GM19395 (cell line): Measurements from ENCODE around the gene ANAPC13.

Experiments
- ATAC-seq: cut with Tn5 transposase; IDR thresholded peaks from one replicate; pipeline ENCODE4 v1.9.1; 2021; ENCODE audit warnings: mild to moderate bottlenecking, moderate library complexity; ENCODE audit not compliant: unreplicated experiment

Gene ANAPC13

DNA sequence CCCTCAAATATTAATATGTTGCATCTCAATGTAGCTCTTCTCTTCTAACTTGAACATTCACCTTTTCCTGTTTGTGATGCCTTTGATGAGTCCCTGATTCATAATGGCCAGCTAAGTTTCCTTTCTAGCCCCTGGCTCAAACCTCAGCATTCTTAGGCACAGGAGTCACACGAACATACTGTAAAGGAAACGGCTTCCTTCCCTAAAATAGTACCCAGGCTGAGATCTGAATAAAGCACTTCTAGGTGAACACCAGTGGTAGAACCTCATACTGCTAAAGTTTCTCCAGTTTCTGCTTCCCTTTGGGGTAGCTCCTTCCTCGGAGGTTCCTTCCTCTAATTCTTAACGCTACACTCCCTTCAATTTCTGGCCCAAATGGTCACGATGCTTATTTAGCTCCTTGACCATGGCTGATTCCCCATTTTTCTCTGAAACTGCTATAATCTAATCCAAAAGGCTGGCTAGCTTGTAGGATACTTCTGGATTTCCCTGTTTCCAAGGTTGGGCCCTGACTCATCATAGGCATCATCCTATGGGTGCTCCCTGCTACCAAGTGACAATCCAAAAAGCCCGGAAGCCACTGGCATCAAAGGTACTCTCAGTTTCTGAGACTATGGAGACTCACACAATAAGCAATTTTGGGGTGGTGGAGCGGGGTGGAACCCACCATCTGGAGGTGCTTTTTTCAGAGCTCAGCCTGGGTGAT lies 2.4 kb downstream of the ANAPC13 start:
- ATAC-seq = no peak

DNA sequence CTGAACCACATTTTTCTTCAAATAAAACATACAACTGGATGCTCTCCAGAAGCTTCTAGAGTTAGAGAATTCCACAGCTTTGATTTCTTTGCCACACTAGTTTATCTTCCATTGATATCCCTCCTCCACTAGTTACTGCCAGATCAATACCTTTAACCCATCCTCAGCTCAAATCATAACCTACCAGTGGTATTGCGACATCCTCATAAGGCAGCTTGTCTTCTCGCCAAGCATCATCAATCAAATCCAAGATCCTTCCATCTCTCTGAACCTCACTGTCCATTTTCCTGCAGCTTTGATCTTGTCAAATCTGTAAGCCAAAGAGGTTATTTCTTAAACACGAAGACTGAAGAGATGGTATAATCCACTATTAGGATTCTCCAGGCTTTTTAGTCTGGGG lies 3.2 kb downstream of the ANAPC13 start:
- no peak for ATAC-seq

DNA sequence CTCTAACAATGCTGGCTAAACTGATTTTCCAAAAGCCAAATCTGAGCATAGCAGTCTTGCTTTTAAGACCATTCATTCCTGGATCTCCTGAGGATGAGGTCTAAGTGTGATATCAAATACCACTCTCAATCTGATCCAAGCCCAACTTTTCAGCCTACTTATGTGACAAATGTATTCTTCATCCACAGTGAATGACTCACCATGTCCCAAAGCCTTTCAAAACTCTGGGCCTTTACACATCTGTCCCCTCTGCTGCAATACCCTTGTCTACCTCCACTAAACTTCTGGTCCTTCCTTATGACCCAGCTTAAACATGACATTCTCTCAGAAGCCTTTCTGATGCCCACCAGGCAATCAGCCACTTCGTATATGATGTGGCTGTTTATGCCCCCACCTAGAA lies 4.6 kb downstream of the ANAPC13 start:
- no peak for ATAC-seq

DNA sequence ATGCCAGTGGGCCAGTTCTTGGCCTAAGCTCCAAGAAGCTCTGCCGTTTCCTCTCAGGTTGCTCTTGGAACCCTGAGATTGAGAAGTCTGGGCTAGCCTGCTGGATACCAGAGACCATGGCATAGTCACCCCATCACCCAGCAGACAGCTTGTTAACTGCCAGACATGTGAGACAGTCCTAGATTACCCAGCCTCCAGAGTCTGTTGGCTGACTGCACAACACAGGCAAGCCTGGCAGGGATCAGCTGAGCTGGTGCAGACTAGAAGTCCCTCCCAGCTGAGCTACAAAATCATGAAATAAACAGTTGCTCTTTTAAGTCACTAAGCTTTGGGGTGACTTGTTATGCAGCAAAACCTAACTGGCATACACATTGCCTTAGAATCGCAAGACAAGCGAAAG lies 5.2 kb downstream of the ANAPC13 start:
- no peak for ATAC-seq

DNA sequence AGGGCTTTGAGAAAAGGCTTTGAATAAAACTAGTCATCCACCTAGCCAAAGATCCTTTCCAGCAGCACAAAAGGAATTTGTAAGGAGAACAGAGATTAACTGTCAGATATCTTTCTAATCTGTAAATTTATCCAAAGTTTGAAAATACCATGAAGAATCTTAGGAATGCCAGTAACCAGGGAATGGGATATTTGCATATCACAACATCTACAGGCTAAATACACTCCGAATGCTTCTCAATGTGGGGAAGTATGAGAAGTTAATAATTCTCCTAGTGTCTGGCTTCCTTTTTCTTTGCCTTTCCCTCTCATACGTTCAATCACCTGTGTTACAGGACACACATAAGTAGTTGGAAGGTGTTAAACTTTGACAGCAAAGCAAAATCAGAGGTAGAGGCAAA lies 7.8 kb downstream of the ANAPC13 start:
- no peak for ATAC-seq

DNA sequence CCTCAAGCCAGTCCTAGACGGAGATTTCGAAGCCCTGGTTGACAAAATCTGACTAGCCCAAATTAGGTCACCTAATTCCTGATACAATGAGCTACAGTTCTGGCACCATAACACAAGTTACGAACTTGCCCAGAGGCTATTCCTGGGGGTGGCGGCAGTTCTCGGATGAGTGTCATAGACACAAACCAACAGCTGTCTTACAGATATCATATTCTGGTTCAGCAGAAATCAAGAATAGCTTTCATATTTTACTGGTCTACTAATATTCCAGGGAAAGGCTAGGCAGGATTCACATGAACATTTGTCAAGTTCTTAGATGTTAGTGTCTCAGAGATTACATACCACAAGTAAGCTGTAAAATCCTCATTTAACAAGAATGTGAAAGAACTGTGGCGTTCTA lies 8.8 kb downstream of the ANAPC13 start:
- ATAC-seq = no peak

DNA sequence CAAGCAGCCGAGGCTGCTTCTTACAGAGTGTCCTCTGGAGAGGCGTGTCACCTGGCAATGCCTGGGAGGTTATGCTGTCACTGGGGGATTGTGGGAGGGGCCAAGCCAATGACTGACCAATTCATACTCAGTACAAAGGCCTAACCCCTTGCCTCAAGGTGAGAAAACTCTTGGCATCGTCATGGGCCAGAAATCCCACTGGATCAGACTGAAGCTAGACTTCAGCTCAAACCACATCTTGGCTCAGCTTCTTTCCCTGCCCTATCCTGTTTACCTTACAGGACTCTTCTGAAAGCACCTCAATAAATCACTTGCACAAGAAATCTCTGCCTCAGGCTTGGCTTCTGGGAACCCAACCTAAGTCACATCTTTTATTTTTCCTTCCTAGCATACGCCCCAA lies 9.5 kb downstream of the ANAPC13 start:
- ATAC-seq = no peak

DNA sequence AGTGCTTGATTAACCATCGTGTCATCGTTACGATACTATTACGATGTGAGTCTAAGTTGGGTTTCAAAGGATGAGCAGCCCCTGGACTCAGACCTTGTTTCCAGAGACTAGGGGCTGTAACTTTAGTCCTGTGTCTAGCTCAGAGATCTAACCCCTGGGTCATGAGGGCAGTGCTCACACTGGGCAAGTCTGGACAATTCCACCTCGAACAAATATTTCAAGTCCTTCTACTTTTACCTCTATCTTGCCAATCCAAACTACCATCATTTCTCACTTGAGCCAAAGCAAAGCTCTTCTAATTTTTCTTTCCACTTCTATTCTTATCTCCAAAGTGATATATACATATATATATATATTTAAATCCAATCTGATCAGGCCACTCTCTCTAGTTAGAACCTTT lies 10.8 kb downstream of the ANAPC13 start:
- no peak for ATAC-seq

DNA sequence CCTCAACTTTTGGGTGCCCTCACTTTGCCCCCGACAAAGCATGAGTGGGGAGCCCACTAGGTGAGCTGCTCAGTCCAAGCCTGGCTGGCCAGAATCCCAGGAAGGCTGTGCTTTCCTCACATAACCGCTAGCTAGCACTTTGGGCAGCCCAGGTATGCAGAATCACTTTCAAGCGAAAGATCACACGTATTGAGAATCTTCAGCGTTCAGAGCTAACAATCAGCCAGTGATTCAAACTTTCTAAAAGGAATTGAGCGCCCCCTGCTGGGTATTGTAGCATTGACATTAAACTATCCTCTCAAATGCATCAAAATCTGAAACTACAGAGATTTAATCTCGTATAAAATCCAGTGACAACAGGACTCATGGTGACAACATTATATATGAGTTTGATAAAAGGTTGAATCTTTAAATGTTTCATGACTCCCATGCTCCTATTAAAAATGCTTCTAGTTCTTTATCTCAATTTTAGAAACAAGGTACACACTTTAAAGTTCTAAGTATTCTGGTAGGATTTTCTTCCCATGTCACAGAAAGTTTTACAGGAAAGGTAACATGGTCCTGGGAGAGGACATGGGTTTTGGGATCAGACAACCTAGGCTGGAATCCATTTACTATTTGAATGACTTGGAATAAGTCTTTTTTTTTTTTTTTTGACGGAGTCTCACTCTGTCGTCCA lies 11.8 kb downstream of the ANAPC13 start:
- ATAC-seq = no peak

DNA sequence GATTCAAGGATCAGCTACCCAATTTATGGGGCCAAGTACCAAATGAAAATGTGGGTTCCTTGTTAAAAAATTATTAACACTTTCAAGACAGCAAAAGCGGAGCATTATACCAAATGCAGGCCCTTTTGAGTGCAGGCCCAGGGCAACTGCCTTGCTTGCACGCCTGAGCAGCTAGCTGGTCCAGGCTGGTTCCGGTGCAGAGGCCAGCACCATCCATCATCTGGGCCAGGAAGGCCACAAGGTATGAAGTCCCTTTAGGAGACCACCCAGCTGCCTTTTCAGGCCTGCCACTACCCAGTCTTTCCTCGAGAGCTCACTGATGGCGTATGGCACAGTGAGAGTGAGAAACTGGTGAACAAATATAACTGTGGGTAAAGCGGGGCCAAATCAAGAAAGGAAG lies 13.0 kb downstream of the ANAPC13 start:
- no peak for ATAC-seq

DNA sequence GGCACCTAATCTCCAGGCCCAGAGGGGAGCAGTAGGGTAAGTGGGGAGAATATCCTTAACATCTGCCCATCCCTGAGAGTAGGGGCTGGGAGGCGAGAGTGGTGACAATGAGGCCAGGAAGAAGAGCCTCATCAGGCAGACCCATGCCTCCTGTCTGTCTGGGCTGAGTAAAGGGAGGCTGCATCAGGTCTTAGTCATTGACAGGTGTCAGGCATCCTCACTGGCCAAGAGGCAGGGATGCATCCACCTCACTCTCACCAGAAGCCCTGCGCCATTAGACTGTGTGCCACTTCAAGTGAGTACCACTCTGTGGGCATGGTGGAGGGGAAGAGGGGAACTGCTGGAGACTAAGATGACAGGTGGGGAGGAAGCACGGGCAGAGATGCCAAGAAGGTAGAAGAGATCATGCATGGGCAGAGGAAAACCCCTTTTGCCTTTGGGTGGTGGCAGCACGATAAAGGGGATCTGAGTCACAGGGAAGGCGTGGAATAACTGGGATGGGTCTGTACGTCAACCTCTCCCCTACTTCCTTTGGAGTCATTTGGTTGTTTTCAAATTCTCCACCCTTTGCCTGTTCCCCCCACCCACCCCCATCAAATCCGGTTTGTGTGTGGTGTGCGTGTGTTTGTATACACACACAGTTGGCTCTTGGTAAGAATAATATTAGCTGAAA lies 14.1 kb downstream of the ANAPC13 start:
- ATAC-seq = no peak

DNA sequence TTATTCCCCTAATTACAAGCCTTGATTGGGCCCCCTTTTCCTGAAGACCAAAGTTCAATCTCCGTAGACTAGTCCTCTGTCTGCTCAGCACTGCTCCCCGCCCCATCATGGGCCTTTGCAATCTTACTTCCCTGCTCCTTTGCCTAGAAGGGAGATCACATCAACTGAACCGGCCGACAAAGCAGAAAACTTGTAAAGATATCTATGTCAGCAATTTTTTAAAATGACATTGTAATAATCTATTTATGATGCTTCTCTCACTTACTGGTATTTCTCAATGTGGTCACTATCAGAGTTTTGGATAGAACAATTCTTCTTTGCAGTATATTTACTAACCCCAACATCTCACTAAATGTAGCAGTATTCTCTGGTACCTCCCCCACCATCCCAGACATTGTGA lies 17.3 kb downstream of the ANAPC13 start:
- no peak for ATAC-seq

DNA sequence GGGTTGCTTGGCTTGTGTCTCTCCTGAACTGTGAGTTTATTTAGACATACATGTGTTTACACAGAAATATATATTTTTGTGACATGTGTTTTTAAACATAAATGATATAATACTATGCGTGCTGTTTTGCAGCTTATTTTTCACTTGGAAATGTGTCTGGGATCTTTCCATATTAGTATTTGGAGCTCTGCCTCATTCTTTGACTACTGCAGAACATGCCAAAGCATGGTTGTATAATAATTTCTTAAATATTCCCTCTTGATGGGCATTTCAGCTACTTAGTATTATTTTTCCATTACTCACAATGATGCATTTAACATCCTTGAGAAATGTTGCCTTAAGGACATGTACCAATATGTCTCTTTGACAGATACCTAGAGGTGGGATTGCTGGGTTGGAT lies 19.5 kb downstream of the ANAPC13 start:
- ATAC-seq = no peak

DNA sequence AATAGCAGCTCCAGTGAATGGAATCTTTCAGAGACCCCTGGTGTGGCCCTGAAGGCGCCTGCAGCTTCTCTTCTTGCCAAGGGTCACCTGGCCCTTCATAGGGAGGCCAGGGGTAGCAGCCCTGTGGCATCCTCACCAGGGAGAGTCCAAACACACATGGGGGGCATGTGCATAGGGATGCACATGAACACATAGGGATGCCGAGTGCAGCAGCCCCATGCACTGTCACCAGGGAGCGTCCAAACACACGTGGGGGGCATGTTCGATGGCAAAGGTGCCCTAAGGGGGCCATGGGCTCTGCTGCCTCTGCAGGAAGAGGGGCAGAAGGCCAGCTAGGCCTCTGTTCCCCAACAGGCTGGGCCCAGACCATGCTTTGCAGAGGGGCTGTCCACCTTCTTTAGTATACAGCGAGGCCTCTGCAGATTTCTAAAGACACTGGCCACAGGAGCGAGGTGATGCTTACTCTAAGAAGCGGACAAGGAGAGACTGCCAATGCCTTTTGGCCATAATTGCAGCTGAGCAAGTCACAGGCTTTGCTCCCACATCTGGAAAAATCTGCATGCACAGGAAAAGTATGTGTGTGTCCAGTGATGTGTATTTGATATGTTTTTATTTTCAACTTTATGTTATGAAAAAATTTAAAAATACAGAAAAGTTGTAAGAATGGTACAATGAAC lies 21.0 kb downstream of the ANAPC13 start:
- ATAC-seq = no peak

DNA sequence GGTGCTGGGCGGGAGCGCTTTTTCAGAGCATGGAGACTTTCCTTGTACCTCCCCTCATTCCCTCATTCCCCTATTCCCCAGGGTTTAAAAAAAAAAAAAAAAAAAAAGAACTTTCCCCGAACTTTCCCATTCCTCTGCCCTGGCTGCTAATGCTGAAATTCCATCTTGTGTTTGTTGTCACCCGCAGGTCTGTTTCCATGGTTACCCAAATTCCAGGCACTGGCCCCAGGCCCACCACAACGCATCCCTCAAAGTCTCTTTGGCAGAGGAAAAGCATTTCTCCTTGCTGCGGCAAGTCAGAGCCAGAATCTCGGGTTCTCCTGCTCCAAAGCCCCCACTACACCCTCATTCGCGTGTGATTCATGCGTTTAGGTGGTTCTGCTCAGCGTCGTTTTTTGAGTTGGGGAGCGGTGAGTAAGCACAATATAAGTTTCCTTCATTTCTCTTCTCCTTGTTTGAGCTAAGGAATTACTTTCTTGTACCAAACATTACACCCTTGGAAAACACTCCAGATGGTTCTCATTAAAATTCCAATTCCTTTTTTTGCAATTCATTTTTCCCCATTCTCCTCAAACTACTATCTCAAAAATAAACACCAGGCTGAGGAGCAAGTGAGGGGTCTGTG lies 21.6 kb downstream of the ANAPC13 start:
- ATAC-seq = no peak

DNA sequence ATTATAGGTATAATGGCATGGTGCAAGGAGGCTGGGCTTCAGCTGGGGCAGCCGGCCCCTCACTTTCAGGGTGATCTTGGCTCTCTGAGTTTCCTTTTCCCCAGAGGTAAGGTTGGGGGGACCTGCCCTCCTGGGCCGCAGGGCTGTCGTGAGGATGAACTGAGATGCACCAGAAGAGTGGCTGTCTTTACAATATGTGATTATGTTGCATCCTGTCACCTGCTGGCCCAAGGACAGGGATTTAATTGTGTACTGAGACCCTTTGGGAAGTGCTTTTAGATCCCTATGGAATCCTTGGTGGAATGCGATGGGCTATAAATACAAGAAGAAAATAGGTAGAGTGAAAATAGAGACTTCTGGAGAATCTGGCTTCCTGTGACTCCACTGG lies 22.1 kb downstream of the ANAPC13 start:
- no peak for ATAC-seq

DNA sequence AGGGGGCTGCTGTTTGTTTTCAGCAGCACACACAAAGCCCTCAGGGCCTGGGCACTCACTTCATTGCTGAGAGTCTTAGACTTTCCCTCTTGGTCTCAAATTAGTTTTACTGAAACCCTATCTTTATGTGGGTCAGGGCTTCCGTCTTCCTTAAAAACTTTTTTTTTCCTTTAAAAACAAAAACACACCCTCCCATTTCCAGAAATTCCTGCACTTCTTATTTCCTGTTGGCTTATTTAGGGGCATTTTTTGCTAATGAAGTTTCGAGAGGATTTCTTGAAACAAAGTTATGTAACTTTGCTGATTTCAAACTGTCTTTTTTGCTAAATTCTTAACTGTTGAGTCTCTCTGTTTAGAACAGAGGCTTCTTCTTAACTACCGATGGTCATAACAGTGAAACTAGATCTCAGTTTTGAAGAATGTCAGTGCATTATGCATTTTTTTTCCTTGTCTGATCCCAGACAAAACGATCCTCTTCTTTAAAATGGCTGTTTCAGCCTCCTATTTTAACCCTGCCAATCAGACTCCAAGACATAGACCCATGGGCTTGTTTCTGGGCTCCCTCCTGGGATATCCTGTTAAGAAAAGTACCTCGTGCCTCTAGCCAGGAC lies 23.3 kb downstream of the ANAPC13 start:
- ATAC-seq = no peak

DNA sequence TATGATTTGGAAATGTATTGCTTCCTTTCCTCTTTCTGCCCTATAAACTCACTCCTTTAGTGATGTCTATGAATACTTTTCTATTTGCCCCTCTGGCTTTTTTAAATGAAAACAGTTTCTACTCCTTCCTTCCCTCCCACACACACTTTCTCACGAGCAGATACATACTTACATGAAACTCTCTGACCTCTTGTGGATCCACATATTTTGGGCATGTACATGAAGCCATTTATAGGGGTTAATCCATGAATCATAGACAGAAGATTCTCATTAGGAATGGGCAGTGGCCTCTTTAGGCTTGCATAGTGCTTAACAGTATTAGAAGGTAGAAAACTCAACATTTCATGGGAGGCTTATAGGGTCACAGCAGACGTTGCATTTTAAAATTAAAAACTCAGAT lies 24.8 kb downstream of the ANAPC13 start:
- no peak for ATAC-seq

DNA sequence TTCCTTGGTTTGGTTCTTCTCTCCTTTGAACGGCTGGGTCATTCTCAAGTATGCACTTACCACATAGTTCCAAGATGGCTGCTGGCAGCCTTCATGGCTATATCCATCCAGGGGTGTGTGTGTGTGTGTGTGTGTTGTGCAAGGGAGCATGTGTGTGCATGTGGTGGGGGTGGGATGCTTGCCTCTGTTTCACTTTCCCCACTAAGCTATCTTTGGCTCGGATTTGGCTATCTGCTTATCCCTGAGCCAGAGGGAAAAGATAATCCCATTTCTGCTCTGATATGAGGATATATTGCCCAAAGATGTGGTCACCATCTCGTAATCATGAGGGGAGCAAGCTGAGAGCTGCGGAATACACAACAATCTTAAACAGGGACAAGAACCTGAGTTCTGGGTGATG lies 26.2 kb downstream of the ANAPC13 start:
- no peak for ATAC-seq

DNA sequence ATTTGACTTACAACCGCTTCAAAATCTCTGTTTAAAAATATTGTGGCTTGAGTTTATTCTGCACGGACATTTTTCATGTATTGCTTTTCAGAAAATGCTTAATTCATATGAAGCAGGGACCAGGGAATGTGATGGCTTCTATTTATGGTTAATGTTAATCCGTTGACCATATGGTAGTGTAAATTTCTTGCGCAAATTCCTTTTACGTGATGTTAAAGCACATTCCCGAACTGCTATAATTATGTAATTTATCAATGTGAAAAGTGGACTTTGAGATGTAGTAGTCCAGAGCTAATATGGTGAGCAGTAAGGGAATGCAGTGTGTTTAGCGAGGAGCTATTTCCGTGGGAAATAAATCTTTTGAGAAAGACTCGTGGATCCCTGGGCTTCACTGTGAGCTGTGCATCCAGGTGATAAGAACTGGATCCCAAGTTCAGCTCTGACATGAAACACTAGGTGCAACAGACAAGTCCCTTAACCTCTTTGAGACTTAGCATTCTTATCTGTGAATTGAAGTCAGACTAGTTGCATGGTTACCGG lies 27.3 kb downstream of the ANAPC13 start:
- ATAC-seq = no peak
